ENCODE results near the gene TTC28.
A peak's percentile ranks its signal among the peaks of the same experiment; 100 is the strongest.

TTC28 gene

DNA sequence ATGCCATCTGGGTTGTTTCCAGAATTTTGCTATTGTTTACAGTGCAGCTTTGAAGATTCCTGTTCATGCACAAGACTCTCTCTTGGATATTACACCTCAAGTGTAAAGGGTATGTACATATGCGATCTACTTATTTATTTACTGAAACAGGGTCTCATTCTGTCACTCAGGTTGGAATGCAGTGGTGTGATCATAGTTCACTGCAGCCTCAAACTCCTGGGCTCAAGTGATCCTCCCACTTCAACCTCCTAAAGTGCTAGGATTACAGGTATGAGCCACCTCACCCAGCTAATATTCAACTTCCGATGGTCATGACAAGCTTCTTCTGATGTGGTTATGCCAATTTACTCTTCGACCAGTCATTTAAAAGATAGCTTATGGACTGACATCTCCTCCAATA, 602.5 kb downstream of the TTC28 start:
- Mint-ChIP-seq H3K27ac (no peak overlapping the region), H3K27me3 (ENCODE audit: low read depth) (no peaks in the 10 kb centered on the region), H3K4me1 (peaks cover 9% of the 10 kb centered on the region), H3K36me3 (ENCODE audit: low read depth) (peaks cover 33% of the 10 kb centered on the region), H3K4me3 (no peak overlapping the region), H3K9me3 (peaks cover 5% of the 10 kb centered on the region)
- TF ChIP-seq, protein P1, sequence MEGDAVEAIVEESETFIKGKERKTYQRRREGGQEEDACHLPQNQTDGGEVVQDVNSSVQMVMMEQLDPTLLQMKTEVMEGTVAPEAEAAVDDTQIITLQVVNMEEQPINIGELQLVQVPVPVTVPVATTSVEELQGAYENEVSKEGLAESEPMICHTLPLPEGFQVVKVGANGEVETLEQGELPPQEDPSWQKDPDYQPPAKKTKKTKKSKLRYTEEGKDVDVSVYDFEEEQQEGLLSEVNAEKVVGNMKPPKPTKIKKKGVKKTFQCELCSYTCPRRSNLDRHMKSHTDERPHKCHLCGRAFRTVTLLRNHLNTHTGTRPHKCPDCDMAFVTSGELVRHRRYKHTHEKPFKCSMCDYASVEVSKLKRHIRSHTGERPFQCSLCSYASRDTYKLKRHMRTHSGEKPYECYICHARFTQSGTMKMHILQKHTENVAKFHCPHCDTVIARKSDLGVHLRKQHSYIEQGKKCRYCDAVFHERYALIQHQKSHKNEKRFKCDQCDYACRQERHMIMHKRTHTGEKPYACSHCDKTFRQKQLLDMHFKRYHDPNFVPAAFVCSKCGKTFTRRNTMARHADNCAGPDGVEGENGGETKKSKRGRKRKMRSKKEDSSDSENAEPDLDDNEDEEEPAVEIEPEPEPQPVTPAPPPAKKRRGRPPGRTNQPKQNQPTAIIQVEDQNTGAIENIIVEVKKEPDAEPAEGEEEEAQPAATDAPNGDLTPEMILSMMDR (IDR thresholded peaks at IDR 0.05; ENCODE audit: unreplicated experiment in 3 of 3): no peak

DNA sequence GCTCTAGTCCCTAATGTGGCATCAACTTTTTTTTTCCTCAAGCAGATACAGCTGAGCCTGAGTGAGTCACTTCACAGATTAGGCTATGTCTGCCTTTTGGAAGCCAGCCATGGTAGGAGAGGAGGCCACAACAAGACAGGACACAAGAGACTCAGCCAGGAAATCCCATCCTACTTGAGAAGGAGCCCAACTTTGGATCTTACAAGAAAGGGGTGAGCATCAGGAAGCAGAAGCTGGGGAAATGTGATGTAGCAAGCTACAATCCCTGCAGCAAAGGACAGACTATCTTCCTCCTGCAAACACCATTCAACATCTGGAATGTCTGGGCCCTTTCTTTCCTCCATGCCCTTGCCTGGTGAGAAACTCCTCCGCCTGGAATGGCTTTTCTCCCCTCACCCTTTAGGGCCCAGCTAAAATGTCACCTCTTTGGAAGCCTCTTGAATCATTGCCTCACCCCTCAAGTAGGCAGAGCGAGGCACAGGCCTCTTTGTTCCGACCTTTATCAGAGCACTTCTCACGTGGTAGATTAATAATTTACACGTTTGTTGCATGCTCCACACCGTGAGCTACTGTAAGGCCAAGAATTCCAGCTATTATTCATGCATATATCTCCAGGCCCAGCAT, 604.2 kb downstream of the TTC28 start:
- Mint-ChIP-seq H3K27ac (peak overlapping the region; percentile 81 to 94 (median 93)), H3K9me3 (no peaks in the 10 kb centered on the region), H3K36me3 (ENCODE audit: low read depth) (peaks cover 33% of the 10 kb centered on the region), H3K4me3 (no peak overlapping the region), H3K27me3 (ENCODE audit: low read depth) (no peaks in the 10 kb centered on the region), H3K4me1 (peaks cover 9% of the 10 kb centered on the region)
- TF ChIP-seq, protein P1 (IDR thresholded peaks at IDR 0.05; ENCODE audit: unreplicated experiment in 3 of 3): no peak

DNA sequence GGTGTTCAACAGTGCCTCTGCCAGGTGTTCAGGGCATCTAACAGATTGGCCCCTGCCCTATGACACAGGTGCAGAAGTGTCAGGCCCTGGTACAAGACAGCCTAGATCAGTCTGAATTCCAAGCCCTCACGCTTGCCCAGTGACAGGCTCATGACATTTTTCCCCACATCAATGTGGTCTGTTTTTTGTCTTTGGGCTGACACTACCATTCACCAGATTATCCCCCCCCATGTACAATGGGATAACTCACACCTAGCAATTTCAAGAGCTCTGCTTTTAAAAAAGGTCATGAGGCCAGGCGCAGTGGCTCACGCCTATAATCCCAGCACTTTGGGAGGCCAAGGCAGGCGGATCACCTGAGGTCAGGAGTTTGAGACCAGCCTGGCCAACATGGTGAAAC, 605.1 kb downstream of the TTC28 start:
- TF ChIP-seq, protein P1 (IDR thresholded peaks at IDR 0.05; ENCODE audit: unreplicated experiment in 3 of 3): no peak
- no peaks in the 10 kb centered on the region for H3K9me3 Mint-ChIP-seq
- H3K36me3 Mint-ChIP-seq (ENCODE audit: low read depth): peaks cover 33% of the 10 kb centered on the region
- no peaks in the 10 kb centered on the region for H3K27me3 Mint-ChIP-seq (ENCODE audit: low read depth)
- no peak overlapping the region for H3K27ac Mint-ChIP-seq
- no peak overlapping the region for H3K4me3 Mint-ChIP-seq
- H3K4me1 Mint-ChIP-seq: peaks cover 14% of the 10 kb centered on the region

DNA sequence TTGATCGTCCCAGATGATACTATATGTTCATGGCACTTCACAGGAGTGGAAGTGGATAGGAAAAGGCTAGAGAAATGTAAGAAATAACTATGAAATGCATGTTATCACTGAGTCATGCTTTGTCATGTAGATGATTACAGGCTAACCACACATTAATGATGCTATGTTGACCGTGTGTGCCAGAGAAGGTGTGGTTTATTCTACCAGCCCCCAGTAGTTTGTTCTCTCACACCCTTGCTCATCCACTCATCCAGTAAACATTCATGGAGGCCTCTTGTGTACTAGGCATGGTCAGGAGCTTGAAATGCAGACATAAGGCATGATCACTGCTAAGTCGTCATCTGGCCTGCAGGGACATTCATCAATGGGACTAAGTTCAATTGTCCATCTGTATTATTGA, 607.6 kb downstream of the TTC28 start:
- H3K36me3 Mint-ChIP-seq (ENCODE audit: low read depth): peaks cover 22% of the 10 kb centered on the region
- no peaks in the 10 kb centered on the region for H3K9me3 Mint-ChIP-seq
- H3K27me3 Mint-ChIP-seq (ENCODE audit: low read depth): no peaks in the 10 kb centered on the region
- peaks cover 16% of the 10 kb centered on the region for H3K4me1 Mint-ChIP-seq
- no peak overlapping the region for H3K27ac Mint-ChIP-seq
- TF ChIP-seq, protein P1 (IDR thresholded peaks at IDR 0.05; ENCODE audit: unreplicated experiment in 3 of 3): no peak
- no peak overlapping the region for H3K4me3 Mint-ChIP-seq

DNA sequence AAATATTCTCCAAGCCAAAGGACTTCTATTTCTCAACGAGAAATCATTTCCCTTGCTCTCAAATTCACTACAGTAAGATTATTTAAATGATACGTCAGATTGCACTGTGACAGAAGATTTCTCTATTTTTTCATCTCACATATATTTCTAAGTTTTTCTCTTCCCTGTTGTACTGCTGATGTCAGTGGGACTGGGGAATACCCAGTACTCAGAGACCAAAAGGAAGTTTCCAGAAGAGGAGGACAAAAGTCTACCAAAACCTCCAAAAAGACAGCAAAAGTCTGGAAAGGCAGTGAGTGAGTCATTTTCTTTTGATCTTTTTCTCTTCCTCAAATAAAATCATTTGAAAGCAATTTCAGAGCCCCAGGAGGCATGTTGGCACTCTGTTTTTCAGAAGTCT, 610.8 kb downstream of the TTC28 start:
- H3K27me3 Mint-ChIP-seq (ENCODE audit: low read depth): no peaks in the 10 kb centered on the region
- H3K9me3 Mint-ChIP-seq: no peaks in the 10 kb centered on the region
- H3K4me3 Mint-ChIP-seq: no peak overlapping the region
- no peak overlapping the region for H3K27ac Mint-ChIP-seq
- H3K4me1 Mint-ChIP-seq: peaks cover 25% of the 10 kb centered on the region
- peaks cover 31% of the 10 kb centered on the region for H3K36me3 Mint-ChIP-seq (ENCODE audit: low read depth)
- TF ChIP-seq, protein P1 (IDR thresholded peaks at IDR 0.05; ENCODE audit: unreplicated experiment in 3 of 3): no peak

DNA sequence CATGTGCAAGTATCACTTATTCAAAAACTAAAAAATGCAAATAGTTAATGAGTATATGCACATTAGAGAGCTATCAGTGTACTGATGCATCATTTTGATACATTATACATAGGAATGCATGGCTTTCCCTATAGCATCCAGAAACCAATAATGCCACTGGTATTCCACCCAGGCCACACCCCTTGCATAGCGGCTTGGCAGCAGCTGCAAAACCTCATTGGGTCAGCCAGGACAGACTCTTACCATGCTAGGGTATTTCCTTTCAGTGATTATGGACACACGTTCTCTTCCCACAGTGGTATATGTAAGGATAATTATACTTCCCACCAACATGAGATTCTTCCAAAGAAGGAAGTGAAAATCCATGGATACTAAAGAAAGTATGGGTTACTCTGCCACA, 614.7 kb downstream of the TTC28 start:
- no peaks in the 10 kb centered on the region for H3K27me3 Mint-ChIP-seq (ENCODE audit: low read depth)
- H3K27ac Mint-ChIP-seq: peak overlapping the region in 1 of 3 experiments; percentile 11
- H3K36me3 Mint-ChIP-seq (ENCODE audit: low read depth): peaks cover 43% of the 10 kb centered on the region
- H3K4me3 Mint-ChIP-seq: no peak overlapping the region
- peaks cover 14% of the 10 kb centered on the region for H3K9me3 Mint-ChIP-seq
- TF ChIP-seq, protein P1 (IDR thresholded peaks at IDR 0.05; ENCODE audit: unreplicated experiment in 3 of 3): no peak
- H3K4me1 Mint-ChIP-seq: peaks cover 27% of the 10 kb centered on the region

Data from nephron (organoid).